BE2C (cell line): ENCODE measurements around the gene ITGAE.

ENCODE experiments used
- DNase-seq: peaks from one replicate; pipeline ENCODE4 v3.0.0-alpha.2; 2020
- H3K27me3 ChIP-seq: fragments of 250-450 bp; sonication (Bioruptor Pico); 2 replicates; pipeline ENCODE4 v1.5.1; 2020; ENCODE audit warnings: mild to moderate bottlenecking
- H3K36me3 ChIP-seq: fragments of 250-450 bp; sonication (Bioruptor Pico); 2 replicates; pipeline ENCODE4 v1.5.1; 2020; ENCODE audit warnings: mild to moderate bottlenecking
- H3K4me1 ChIP-seq: fragments of 250-450 bp; sonication (Bioruptor Pico); 2 replicates; pipeline ENCODE4 v1.5.1; 2020
- H3K4me3 ChIP-seq: 2 replicates; pipeline ENCODE4 v1.5.1; 2011; ENCODE audit warnings: low read depth, low read length
- H3K9me3 ChIP-seq: fragments of 250-450 bp; sonication (Bioruptor Pico); 2 replicates; pipeline ENCODE4 v1.5.1; 2020
- CTCF ChIP-seq: IDR thresholded peaks from 2 replicates; pipeline ENCODE4 v1.5.1; 2012; ENCODE audit warnings: mild to moderate bottlenecking, low read depth, low read length

ITGAE gene

GRCh38 chr17:3688027-3688553 lies 112.9 kb downstream of the ITGAE start:
- Histone ChIP-seq H3K27me3 (no peaks in the 10 kb centered on the region), H3K4me1 (no peaks in the 10 kb centered on the region), H3K9me3 (no peaks in the 10 kb centered on the region), H3K36me3 (peaks cover 6% of the 10 kb centered on the region; the same call in 1 of the 2 replicates), H3K4me3 (no peak overlapping the region)
- DNase-seq = no peak
- TF ChIP-seq CTCF = no peak

GRCh38 chr17:3685174-3685573 lies 115.8 kb downstream of the ITGAE start:
- no peak for DNase-seq
- Histone ChIP-seq H3K9me3 (no peaks in the 10 kb centered on the region), H3K4me1 (no peaks in the 10 kb centered on the region), H3K4me3 (no peak overlapping the region), H3K27me3 (no peaks in the 10 kb centered on the region), H3K36me3 (peaks cover 6% of the 10 kb centered on the region; the same call in 1 of the 2 replicates)
- TF ChIP-seq CTCF = no peak

GRCh38 chr17:3683054-3683511 lies 117.9 kb downstream of the ITGAE start:
- Histone ChIP-seq H3K4me3 (no peak overlapping the region), H3K27me3 (no peaks in the 10 kb centered on the region), H3K36me3 (no peaks in the 10 kb centered on the region), H3K9me3 (no peaks in the 10 kb centered on the region), H3K4me1 (no peaks in the 10 kb centered on the region)
- peak; percentile 39 for DNase-seq
- TF ChIP-seq CTCF = peak; percentile 82

DNA sequence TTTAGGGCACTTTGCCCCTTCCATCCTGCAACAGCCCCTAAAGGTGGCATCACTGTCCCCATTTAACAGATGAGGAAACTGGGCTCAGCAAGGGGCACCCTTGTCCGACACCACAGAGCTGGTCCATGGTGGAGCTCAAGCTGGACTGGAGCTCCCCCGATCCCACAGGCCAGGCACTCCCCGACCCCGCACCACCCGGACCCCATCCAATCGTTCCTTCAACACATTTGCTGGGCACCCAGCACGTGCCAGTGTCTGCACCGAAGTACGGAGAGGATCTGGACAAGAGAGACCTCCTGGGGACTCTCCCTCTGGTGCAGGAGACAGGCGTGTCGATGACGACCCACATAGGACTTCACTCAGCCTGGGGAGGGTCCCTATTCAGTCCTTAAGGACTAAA lies 119.0 kb downstream of the ITGAE start:
- Histone ChIP-seq H3K4me1 (no peaks in the 10 kb centered on the region), H3K4me3 (no peak overlapping the region), H3K36me3 (no peaks in the 10 kb centered on the region), H3K27me3 (no peaks in the 10 kb centered on the region), H3K9me3 (no peaks in the 10 kb centered on the region)
- DNase-seq = no peak
- TF ChIP-seq CTCF = no peak

DNA sequence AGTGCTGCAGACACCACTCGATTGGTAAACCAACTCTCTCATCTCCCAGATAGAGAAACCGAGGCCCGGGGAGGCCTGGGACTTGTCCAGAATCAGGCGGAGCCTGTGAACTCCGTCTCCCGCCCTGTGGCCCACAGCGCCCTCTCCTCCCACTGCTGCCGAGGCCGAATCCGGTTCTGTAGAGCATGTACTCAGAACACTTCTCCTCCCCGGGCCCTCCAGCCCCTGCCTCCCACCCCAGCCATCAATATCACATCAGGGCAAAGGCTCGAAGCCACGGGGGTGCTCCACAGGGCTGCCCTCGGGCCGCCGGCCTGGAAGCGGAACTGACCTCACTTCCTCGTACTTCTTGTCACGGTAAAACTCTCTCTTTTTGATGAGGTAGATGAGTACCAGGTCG lies 119.4 kb downstream of the ITGAE start:
- TF ChIP-seq CTCF = no peak
- H3K9me3 ChIP-seq = no peaks in the 10 kb centered on the region
- H3K4me1 ChIP-seq = no peaks in the 10 kb centered on the region
- no peak overlapping the region for H3K4me3 ChIP-seq
- H3K27me3 ChIP-seq = no peaks in the 10 kb centered on the region
- no peak for DNase-seq
- no peaks in the 10 kb centered on the region for H3K36me3 ChIP-seq

GRCh38 chr17:3681057-3681456 lies 119.9 kb downstream of the ITGAE start:
- no peak for TF ChIP-seq CTCF
- Histone ChIP-seq H3K27me3 (no peaks in the 10 kb centered on the region), H3K4me3 (no peak overlapping the region), H3K4me1 (no peaks in the 10 kb centered on the region), H3K36me3 (no peaks in the 10 kb centered on the region), H3K9me3 (no peaks in the 10 kb centered on the region)
- no peak for DNase-seq
